Embryonic facial prominence (tissue), 1 donor: Measurements from ENCODE around the gene EPB42.
"Not testable (repeated sequence)": the region's sequence is repeated elsewhere in the genome, so short reads cannot be mapped to it uniquely, and the experiment has no call there.

Experiments used
- DNase-seq: peaks from one replicate; pipeline ENCODE4 v3.0.0-alpha.2; 2016; ENCODE audit errors: extremely low spot score

Gene EPB42

DNA sequence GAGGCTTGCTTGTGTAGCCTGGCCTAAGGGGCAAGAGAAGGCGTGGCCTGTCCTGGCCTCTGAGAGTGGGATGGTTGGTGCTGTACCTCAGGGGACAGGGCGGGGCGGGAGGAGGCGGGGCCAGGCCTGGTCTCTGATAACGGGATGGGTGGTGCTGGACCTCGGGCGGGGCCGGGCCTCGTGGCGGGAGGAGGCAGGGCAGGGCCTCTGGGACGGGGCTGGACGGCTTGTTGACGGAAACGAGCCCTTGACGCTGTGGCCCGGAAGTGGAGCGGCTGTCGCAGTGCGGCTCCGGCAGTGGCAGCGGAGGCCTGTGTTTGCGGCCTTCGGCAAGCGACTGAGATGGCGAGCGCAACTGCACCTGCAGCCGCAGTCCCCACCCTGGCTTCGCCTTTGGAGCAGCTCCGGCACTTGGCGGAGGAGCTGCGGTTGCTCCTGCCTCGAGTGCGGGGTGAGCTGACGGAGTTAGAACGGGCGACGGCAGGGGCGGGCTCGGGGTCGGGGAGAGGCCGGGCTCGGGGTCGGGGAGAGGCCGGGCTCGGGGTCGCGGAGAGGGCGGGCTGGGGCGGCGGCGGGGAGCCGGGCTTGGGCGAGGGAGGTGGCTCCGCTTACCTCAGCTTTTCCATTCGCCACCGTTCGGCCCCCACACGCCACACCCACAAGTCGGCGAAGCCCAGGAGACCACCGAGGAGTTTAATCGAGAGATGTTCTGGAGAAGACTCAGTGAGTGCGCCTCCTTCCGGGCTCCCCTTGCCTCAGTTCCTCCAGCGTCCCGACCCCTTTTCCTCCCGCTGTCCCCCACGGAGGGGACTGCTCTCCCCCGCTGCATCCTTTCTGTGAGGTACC, 35.4 kb downstream of the EPB42 start, which contains the start of gene CCNDBP1:
Gene CCNDBP1, plus strand, starts transcription at position 247 of the 846 bp plus-strand sequence. Its CDS starts 96 bp downstream, at position 343.
- DNase-seq, result peak; percentile 24

DNA sequence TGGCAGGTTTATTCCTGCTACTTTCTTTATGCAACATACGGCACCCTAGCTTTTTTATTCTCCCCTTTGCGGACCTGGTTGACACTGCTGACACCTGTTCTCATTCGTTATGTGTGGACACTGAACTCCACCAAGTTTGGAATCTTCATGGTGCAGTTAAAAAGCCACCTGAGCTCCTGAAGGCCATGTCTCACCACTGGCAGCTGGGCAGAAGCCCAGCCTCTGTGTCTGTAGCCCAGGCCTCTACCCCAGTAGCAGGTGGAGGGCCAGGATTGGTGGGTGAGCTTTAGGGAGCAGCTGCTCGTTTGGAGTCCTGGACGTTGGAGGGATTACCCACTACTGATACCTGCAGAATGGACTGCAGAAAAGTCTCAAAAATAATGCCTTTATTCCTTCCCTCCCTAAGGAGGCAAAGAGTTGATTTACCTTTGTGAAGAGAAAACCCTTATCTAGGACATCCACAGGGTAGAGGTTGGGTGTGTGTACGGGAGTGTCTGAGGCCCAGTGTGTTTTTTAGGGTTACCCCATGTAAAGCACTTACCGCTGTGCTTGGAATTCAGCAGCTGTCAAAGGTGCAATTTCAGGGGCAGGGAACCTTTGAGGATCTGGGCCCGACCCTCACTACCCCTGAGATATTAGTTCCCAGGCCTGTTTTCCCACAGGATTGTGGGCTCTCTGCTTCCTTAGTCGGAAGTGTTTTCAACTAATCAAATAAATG, 36.3 kb downstream of the EPB42 start:
- DNase-seq, result no peak

DNA sequence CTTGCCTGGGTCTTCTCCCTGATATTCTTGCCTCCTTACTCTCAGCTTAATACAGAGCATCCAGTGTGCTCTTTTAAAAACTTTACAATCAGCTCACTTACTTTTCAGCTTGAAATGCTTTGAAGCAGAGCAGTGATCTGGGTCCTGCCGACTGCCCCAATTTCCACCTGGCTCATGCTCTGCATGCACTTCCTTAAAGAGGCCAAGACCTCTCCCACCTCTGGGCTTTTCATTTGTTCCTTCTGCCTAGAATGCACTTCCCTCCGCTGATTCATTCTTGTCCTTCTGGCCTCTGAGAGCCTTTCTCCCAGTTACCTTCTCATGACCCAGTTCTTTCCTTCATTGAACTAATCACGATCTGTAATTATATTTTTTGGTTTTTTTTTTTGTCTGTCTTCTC, 37.5 kb downstream of the EPB42 start:
- no peak for DNase-seq

DNA sequence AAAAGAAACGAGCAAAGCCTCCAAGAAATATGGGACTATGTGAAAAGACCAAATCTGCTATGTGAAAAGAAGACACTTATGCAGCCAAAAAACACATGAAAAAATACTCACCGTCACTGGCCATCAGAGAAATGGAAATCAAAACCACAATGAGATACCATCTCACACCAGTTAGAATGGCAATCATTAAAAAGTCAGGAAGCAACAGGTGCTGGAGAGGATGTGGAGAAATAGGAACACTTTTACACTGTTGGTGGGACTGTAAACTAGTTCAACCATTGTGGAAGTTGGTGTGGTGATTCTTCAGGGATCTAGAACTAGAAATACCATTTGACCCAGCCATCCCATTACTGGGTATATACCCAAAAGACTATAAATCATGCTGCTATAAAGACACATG, 43.7 kb downstream of the EPB42 start:
- DNase-seq, result not testable (repeated sequence)

DNA sequence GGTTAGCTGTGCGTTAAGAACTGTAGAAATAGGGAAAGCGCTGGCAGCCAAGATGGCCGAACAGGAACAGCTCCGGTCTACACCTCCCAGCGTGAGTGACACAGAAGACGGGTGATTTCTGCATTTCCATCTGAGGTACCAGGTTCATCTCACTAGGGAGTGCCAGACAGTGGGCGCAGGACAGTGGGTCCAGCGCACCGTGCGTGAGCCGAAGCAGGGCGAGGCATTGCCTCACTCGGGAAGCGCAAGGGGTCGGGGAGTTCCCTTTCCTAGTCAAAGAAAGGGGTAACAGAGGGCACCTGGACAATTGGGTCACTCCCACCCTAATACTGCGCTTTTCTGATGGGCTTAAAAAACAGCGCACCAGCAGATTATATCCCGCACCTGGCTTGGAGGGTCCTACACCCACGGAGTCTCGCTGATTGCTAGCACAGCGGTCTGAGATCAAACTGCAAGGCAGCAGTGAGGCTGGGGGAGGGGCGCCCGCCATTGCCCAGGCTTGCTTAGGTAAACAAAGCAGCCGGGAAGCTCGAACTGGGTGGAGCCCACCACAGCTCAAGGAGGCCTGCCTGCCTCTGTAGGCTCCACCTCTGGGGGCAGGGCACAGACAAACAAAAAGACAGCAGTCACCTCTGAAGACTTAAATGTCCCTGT, 45.0 kb downstream of the EPB42 start:
- not testable (repeated sequence) for DNase-seq

DNA sequence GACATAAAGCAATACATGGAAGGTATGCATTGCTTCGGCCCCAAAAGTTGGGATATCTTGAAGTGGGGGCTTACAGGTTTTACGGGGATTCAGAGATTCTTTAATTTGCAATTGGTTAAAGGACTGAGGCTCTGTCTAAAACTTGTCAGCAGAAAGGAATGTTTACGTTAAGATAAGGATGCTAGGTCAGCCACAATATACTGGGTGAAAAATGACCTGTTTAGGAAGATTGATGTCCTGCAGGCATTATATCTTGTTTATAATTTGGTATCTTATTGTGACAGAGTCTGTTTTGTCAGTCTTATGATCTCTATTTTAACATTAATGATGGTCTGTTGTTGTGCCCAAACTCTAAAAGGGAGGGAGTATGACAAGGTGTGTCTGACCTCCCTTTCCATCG, 50.9 kb downstream of the EPB42 start:
- no peak for DNase-seq

DNA sequence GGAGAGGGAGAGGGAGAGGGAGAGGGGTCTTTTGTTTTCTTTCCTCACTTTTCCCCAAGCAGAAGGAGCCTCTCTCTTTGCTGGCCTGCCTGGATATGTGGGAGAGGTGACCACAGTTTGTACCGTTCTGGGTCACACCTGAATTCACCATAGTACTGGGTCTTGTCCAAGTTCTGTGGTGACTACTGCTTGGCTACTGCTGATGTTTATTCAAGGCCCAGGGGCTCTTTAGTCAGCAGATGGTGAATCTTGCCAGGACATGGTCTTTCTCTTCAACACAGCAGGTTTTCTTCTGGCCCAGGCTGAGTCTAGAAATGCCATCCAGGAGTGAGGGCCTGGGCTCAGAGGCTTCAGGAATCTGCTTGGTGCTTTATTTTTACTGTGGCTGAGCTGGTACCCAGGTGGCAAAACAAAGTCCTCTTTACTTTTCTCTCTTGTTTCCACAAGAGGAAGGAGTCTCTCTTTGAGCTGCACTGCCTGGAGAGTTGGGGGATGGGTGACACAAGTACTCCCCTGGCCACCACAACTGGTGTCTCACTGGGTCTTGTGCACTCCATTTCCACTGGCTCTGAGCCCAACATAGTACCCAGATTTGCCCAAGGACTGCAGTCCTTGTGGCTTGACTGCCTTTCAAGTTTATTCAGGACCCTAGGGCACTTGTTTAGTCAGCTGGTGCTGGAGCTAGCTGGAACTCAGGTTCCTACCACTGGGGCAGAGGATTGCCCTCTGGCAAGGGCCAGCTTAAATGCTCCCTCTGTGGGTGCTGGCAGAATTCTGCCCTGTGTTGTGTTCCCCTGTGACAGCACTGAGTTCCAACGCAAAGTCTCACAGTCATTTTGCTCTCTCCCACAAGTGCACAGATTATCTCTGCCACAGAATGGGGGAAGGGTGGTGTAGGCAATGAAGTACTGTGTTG, 52.4 kb downstream of the EPB42 start:
- no peak for DNase-seq

DNA sequence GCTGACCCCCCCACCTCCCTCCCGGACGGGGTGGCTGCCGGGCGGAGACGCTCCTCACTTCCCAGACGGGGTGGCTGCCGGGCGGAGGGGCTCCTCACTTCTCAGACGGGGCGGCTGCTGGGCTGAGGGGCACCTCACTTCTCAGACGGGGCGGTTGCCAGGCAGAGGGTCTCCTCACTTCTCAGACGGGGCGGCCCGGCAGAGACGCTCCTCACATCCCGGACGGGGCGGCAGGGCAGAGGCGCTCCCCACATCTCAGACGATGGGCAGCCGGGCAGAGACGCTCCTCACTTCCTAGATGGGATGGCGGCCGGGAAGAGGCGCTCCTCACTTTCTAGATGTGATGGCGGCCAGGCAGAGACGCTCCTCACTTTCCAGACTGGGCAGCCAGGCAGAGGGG, 53.6 kb downstream of the EPB42 start:
- DNase-seq, result not testable (repeated sequence)

DNA sequence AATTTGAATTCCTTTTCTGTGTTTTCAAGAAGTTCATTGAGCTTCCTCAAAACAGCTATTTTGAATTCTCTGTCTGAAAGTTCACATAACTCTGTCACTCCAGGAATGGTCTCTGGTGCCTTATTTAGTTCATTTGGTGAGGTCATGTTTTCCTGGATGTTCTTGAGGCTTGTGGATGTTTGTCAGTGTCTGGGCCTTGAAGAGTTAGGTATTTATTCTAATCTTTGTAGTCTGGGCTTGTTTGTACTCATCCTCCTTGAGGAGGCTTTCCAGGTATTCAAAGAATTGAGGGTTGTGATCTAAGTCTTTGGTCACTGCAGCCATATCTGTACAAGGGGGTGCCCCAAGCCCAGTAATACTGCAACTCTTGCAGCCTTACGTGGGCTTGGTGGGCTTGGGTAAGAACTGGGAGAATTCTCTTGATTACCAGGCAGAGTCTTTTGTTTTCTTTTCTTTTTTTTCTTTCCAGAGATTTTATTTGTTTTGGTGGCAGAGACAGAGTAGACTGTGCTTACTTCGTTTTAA, 55.0 kb downstream of the EPB42 start:
- no peak for DNase-seq

DNA sequence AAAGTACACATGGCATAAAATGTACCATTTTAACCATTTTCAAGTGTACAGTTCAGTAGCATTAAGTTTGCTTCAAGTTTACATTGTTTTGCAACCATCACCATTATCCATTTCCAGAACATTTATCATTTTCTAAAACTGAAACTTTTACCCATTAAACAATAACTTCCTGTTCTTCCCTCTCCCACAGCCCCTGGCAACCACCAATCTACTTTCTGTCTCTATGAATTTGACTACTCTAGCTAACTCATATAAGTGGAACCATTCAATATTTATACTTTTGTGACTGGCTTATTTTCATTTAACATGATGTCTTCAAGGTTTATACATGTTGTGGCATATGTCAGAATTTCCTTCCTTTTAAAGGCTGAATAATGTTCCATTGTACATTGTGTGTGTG, 67.5 kb downstream of the EPB42 start:
- no peak for DNase-seq

DNA sequence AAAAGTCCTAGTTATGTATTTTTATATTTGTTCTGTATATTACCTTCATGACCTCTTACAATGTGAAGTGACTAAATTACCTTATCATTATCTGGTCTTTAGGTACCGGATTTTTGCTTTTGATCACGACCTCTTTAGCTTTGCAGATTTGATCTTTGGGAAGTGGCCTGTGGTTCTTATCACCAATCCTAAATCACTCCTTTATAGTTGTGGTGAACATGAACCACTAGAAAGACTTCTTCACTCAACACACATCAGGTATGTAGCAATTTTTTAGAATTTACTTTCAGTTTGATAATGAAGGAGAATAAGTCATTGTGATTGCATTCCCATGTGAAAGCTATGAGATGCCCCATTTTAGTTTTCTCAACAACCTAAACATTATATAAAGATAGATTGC, 69.1 kb downstream of the EPB42 start:
- DNase-seq, result no peak

DNA sequence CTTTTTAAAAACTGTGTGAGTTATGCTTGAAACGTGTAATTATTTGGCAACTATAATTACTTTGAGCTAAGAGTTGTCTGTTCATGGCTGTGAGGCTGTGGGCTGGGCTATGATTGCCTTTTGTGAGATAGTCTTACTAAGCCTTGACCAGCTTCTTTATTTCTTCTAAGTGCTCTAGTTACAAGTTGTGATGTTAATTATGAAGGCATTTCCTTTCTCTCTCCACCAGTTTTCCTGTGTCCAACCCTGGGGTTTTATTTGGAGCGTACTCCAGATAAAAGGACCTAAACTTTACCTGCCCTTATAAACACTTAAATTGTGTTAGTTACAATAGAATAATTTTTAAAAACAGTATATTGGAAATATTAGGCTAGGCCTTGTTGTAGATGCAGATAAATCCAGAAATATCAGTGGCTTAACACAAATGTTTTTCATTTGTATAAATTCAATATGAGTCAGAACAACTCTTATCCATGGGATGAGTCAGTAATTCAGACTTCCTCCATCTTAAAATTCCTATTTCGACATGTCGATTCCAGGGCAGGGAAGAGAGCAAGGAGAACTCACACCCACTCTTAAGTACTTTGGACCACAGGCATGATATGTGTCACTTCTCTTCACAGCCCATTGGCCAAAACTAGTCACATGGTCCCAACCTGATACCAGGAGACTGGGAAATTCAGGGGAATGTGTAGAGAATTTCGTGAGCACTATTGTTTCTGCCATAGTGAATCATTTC, 70.5 kb downstream of the EPB42 start:
- DNase-seq, result no peak
